Ascending aorta (tissue), 1 donor: Measurements from ENCODE around the gene ACIN1. TPM values are rescaled to one million over a fixed set of nuclear protein-coding genes. Genes with fewer than 3 reads are reported as not detected.

Source experiments
- total RNA-seq: library from RNA; depleted of rRNA; stranded (reverse); fragments of >200 nt; gene quantifications from one replicate; pipeline ENCODE4 v1.1.0, GENCODE V29; 2016

The ACIN1 gene
- total RNA-seq, 1 donor from 2014 or later, result 58.9 TPM

Other genes starting within 250 kb of the ACIN1 start
- gene LRP10, start 223.4 kb downstream of the ACIN1 start, total RNA-seq, result 214 TPM
- 1.9 TPM for gene REM2, start 211.9 kb downstream of the ACIN1 start, total RNA-seq
- 113 TPM for gene RBM23, start 176.0 kb downstream of the ACIN1 start, total RNA-seq
- gene PRMT5, start 165.8 kb downstream of the ACIN1 start, total RNA-seq, result 118 TPM
- gene HAUS4, start 138.0 kb downstream of the ACIN1 start, total RNA-seq, result 61.8 TPM
- 11.6 TPM for gene AJUBA, start 112.6 kb downstream of the ACIN1 start, total RNA-seq
- gene C14orf93, start 85.0 kb downstream of the ACIN1 start, total RNA-seq, result 7.1 TPM
- 62.7 TPM for gene PSMB5, start 60.2 kb downstream of the ACIN1 start, total RNA-seq
- not detected for gene PSMB11, start 52.9 kb downstream of the ACIN1 start, total RNA-seq
- 5.9 TPM for gene CDH24, start 37.6 kb downstream of the ACIN1 start, total RNA-seq
- gene C14orf119, start 369 bp upstream of the ACIN1 start, total RNA-seq, result 2.2 TPM
- not detected for gene CIROP, start 9.9 kb upstream of the ACIN1 start, total RNA-seq
- gene CEBPE, start 24.1 kb upstream of the ACIN1 start, total RNA-seq, result not detected
- 59.9 TPM for gene SLC7A8, start 88.5 kb upstream of the ACIN1 start, total RNA-seq
- gene RNF212B, start 142.8 kb upstream of the ACIN1 start, total RNA-seq, result not detected
- gene HOMEZ, start 191.0 kb upstream of the ACIN1 start, total RNA-seq, result 7.3 TPM
- gene PPP1R3E, start 207.7 kb upstream of the ACIN1 start, total RNA-seq, result 8.9 TPM
- gene BCL2L2, start 211.7 kb upstream of the ACIN1 start, total RNA-seq, result 49.2 TPM
- 90.6 TPM for gene PABPN1, start 226.3 kb upstream of the ACIN1 start, total RNA-seq